ENCODE data around the gene NQO2. TPM values are rescaled to one million over a fixed set of nuclear protein-coding genes. Genes with fewer than 3 reads are reported as not detected.

NQO2 gene
- total and polyA plus RNA-seq, 9 donors: 16.2 to 48.4 (median 28.7) TPM

DNA sequence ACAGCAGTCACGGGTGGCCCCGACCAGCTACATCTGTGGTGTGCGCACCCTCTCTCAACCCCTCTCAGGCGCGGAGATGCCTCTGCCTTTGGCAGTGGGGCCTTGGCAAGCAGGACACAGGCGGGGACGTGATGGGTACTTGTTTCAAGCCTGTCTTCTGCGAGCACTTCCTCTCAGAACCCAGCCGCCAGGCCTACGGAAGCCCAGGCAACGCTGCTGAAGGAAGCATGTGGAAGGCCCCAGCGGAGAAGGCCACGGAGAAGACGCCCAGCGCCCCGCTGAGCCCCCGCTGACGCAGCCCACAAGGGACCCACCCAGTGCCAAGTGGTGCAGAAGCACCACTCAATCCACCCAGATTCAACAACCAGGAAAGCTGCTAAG is 41.4 kb upstream of the NQO2 start:
- no peaks in the 10 kb centered on the region for H3K9me3 ChIP-seq
- 90 to 92% (median 91%) methylated on average over 18 of the region's 18 CpGs for WGBS, 3 donors
- intact Hi-C loops (cut with DNase I): no loop called here
- peaks cover 7% of the 10 kb centered on the region for H3K4me1 ChIP-seq (ENCODE audit: insufficient read depth)
- no peak overlapping the region for H3K27ac ChIP-seq
- no peak overlapping the region for H3K4me3 ChIP-seq
- no peaks in the 10 kb centered on the region for H3K27me3 ChIP-seq
- H3K36me3 ChIP-seq: no peaks in the 10 kb centered on the region
- TF ChIP-seq CTCF (IDR thresholded peaks at IDR 0.05): no peak
- DNase-seq: no peak

DNA sequence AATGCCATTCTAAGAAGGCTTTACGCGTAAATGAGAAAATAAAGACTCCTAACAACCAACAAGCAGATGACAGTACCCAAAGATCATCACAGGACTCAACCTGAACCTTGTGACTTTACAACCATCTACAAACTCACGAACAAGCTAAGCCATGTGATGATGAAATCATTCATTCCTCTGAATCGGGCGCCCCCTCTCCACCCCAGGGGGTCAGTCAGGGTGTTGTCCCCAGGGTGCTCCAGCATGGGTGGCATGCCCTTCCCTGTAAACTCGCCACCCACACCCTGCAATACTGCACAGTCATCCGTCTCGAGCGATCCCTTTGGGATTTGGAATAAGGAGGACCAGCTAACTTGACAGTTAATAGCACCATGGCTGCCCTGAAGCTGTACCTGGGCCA is 40.9 kb upstream of the NQO2 start:
- no peak for DNase-seq
- TF ChIP-seq POLR2A (IDR thresholded peaks at IDR 0.05): no peak
- TF ChIP-seq CTCF (IDR thresholded peaks at IDR 0.05): no peak
- TF ChIP-seq EP300 (IDR thresholded peaks at IDR 0.05): no peak
- 90 to 93% (median 91%) methylated on average over 9 of the region's 9 CpGs for WGBS, 3 donors
- H3K4me3 ChIP-seq: no peak overlapping the region
- intact Hi-C loops (cut with DNase I): no loop called here
- H3K36me3 ChIP-seq: no peaks in the 10 kb centered on the region
- H3K27me3 ChIP-seq: no peaks in the 10 kb centered on the region
- peaks cover 7% of the 10 kb centered on the region for H3K4me1 ChIP-seq (ENCODE audit: insufficient read depth)
- no peaks in the 10 kb centered on the region for H3K9me3 ChIP-seq
- H3K27ac ChIP-seq: no peak overlapping the region

DNA sequence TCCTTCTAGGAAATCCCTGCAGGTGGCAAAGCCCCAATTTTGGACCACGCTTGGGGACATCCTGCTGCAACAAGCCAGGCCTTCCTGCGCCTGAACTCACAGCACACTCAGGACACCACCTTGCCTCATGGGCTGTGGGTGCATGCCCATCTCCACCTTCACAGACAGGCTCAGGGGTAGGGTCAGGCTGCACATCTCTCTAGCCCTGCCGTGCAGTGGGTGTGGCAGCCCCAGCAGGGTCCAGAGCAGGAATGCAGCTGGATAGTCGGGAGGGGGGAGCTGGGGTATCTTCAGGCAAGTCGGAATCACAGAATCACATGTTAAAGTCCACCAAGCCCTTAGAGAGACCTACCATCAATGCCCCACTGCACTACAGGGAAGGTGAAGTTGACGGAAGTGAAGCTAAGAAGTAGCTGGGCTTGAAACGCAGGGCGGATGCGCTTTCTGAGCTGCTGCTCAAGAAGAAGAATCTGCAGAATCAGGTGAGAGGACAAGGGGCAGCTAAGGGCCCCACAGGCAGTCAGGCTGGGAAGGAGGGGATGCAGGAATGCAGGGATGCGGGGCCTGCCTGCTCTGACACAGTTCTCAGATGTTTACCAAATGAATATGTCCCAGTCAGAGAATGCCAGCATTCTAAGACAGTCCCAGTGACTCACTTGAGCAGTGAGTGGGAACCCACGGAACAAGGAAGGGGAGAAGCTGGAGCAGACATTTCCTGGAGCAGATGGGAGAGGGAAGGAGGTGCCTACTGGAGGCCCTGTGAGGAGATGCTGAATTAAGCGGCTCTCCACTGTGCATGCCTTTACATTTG is 39.6 kb upstream of the NQO2 start:
- Histone ChIP-seq H3K9me3 (no peaks in the 10 kb centered on the region), H3K36me3 (no peaks in the 10 kb centered on the region), H3K4me1 (ENCODE audit: insufficient read depth) (peaks cover 7% of the 10 kb centered on the region), H3K4me3 (no peak overlapping the region), H3K27me3 (no peaks in the 10 kb centered on the region), H3K27ac (no peak overlapping the region)
- no peak for DNase-seq
- 78 to 84% (median 79%) methylated on average over 12 of the region's 12 CpGs for WGBS, 3 donors
- intact Hi-C loops (cut with DNase I): no loop called here
- TF ChIP-seq POLR2A (IDR thresholded peaks at IDR 0.05): no peak

DNA sequence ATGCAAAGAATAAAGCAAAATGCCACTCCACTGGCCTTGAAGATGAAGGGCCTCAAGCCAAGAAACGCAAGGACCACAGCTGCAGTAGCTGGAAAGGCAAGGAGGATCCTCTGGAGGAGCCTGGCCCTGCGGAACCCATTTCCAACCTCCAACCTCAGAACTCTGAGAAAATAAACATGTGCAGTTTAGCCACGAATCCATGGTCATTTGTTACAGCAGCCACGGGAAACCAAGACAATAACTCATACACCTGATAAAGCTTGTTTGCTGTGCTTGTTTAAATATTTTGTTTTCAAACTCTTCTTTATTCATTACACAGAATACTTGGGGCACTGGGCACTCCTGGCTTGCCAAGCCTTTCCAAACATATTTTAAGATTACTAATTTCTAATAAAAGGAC is 38.8 kb upstream of the NQO2 start:
- Histone ChIP-seq H3K4me3 (no peak overlapping the region), H3K4me1 (ENCODE audit: insufficient read depth) (peaks cover 7% of the 10 kb centered on the region), H3K9me3 (no peaks in the 10 kb centered on the region), H3K27ac (peak overlapping the region in 1 of 2 donors; percentile 68), H3K36me3 (no peaks in the 10 kb centered on the region), H3K27me3 (no peaks in the 10 kb centered on the region)
- intact Hi-C loops (cut with DNase I): no loop called here
- no peak for DNase-seq
- WGBS, 3 donors: 5 to 30% (median 10%) methylated on average over 4 of the region's 4 CpGs
- TF ChIP-seq CTCF (IDR thresholded peaks at IDR 0.05) (no peak), POLR2A (IDR thresholded peaks at IDR 0.05) (no peak), EP300 (IDR thresholded peaks at IDR 0.05) (no peak)

- 78 to 85% (median 81%) methylated on average over 7 of the region's 7 CpGs for WGBS, 3 donors
- H3K4me1 ChIP-seq (ENCODE audit: insufficient read depth): peaks cover 7% of the 10 kb centered on the region
- DNase-seq: no peak
Measured at GRCh38 chr6:2961506-2961905, 38.2 kb upstream of the NQO2 start.

More at GRCh38 chr6:2961506-2961905, 38.2 kb upstream of the NQO2 start:
- no peaks in the 10 kb centered on the region for H3K9me3 ChIP-seq
- intact Hi-C loops (cut with DNase I): no loop called here
- no peaks in the 10 kb centered on the region for H3K27me3 ChIP-seq
- TF ChIP-seq EP300 (IDR thresholded peaks at IDR 0.05): no peak
- no peak for TF ChIP-seq POLR2A (IDR thresholded peaks at IDR 0.05)
- TF ChIP-seq CTCF (IDR thresholded peaks at IDR 0.05): no peak
- no peak overlapping the region for H3K4me3 ChIP-seq
- no peaks in the 10 kb centered on the region for H3K36me3 ChIP-seq
- H3K27ac ChIP-seq: peak overlapping the region in 1 of 2 donors; percentile 68

Data from ovary (tissue), 9 donors.